H9 (cell line): ENCODE data around the gene DENND4B. TPM values are rescaled to one million over a fixed set of nuclear protein-coding genes. Genes with fewer than 3 reads are reported as not detected.

Source experiments
- DNase-seq: peaks from one replicate; pipeline ENCODE4 v3.0.0-alpha.2; 2017
- H2AFZ ChIP-seq: one replicate; pipeline ENCODE4 v1.6.1; 2013; ENCODE audit warnings: mild to moderate bottlenecking, low read length, control low read depth, moderate library complexity
- H2AK5ac ChIP-seq: 2 replicates; pipeline ENCODE4 v1.6.1; 2013; ENCODE audit warnings: low read length, control low read depth, mixed read lengths; ENCODE audit not compliant: insufficient read length
- H2BK120ac ChIP-seq: one replicate; pipeline ENCODE4 v1.6.1; 2013; ENCODE audit warnings: low read depth, mild to moderate bottlenecking, low read length, control low read depth, inconsistent platforms; ENCODE audit not compliant: poor library complexity, severe bottlenecking
- H2BK12ac ChIP-seq: 2 replicates; pipeline ENCODE4 v1.6.1; 2013; ENCODE audit warnings: low read length, control low read depth, mixed read lengths, low read depth; ENCODE audit not compliant: insufficient read length
- H2BK15ac ChIP-seq: 2 replicates; pipeline ENCODE4 v1.6.1; 2013; ENCODE audit warnings: low read depth, low read length, control low read depth
- H2BK20ac ChIP-seq: one replicate; pipeline ENCODE4 v1.6.1; 2013; ENCODE audit warnings: low read depth, mild to moderate bottlenecking, low read length, control low read depth, inconsistent platforms; ENCODE audit not compliant: poor library complexity, severe bottlenecking
- H2BK5ac ChIP-seq: 2 replicates; pipeline ENCODE4 v1.6.1; 2013; ENCODE audit warnings: low read length, control low read depth, mixed read lengths; ENCODE audit not compliant: insufficient read length
- H3K14ac ChIP-seq: 2 replicates; pipeline ENCODE4 v1.6.1; 2013; ENCODE audit warnings: low read length, control low read depth; ENCODE audit not compliant: insufficient read depth
- H3K18ac ChIP-seq: 2 replicates; pipeline ENCODE4 v1.6.1; 2013; ENCODE audit warnings: low read depth, mild to moderate bottlenecking, mixed read lengths, low read length, control low read depth; ENCODE audit not compliant: insufficient read length
- H3K23ac ChIP-seq: 2 replicates; pipeline ENCODE4 v1.6.1; 2013; ENCODE audit warnings: low read length, control low read depth, mixed read lengths, low read depth; ENCODE audit not compliant: insufficient read length
- H3K23me2 ChIP-seq: 2 replicates; pipeline ENCODE4 v1.6.1; 2013; ENCODE audit warnings: low read depth, mild to moderate bottlenecking, mixed read lengths, low read length, control low read depth; ENCODE audit not compliant: insufficient read length, poor library complexity, severe bottlenecking
- H3K27ac ChIP-seq: 2 replicates; pipeline ENCODE4 v1.5.1; 2013; ENCODE audit warnings: low read length, control low read depth, mixed read lengths, low read depth; ENCODE audit not compliant: insufficient read length
- H3K27me3 ChIP-seq: 2 replicates; pipeline ENCODE4 v1.6.1; 2013; ENCODE audit warnings: low read length, control low read depth, inconsistent platforms; ENCODE audit not compliant: insufficient read depth
- H3K4ac ChIP-seq: 2 replicates; pipeline ENCODE4 v1.6.1; 2013; ENCODE audit warnings: low read depth, mild to moderate bottlenecking, control low read depth, inconsistent platforms, low read length, moderate library complexity
- H3K4me1 ChIP-seq: 2 replicates; pipeline ENCODE4 v1.6.1; 2013; ENCODE audit warnings: low read length, control low read depth, inconsistent platforms; ENCODE audit not compliant: insufficient read depth
- H3K4me2 ChIP-seq: 2 replicates; pipeline ENCODE4 v1.6.1; 2013; ENCODE audit warnings: low read length, control low read depth, mixed read lengths; ENCODE audit not compliant: insufficient read length, insufficient read depth
- H3K56ac ChIP-seq: 2 replicates; pipeline ENCODE4 v1.6.1; 2013; ENCODE audit warnings: low read depth, mild to moderate bottlenecking, mixed read lengths, low read length, control low read depth; ENCODE audit not compliant: insufficient read length
- H3K79me1 ChIP-seq: 2 replicates; pipeline ENCODE4 v1.6.1; 2013; ENCODE audit warnings: low read depth, mild to moderate bottlenecking, moderate library complexity, low read length, control low read depth, inconsistent platforms; ENCODE audit not compliant: insufficient read depth, poor library complexity, severe bottlenecking
- H3K79me2 ChIP-seq: 2 replicates; pipeline ENCODE4 v1.6.1; 2013; ENCODE audit warnings: low read length, control low read depth, inconsistent platforms; ENCODE audit not compliant: insufficient read depth
- H3K9ac ChIP-seq: 2 replicates; pipeline ENCODE4 v1.6.1; 2013; ENCODE audit warnings: low read length, control low read depth, mixed read lengths; ENCODE audit not compliant: insufficient read length; ENCODE audit errors: extremely low read depth
- H3K9me3 ChIP-seq: one replicate; pipeline ENCODE4 v1.6.1; 2013; ENCODE audit warnings: low read depth, low read length, inconsistent platforms; ENCODE audit not compliant: control insufficient read depth
- H3T11ph ChIP-seq: one replicate; pipeline ENCODE4 v1.6.1; 2013; ENCODE audit warnings: mild to moderate bottlenecking, low read length, control low read depth, inconsistent platforms
- H4K20me1 ChIP-seq: one replicate; pipeline ENCODE4 v1.6.1; 2013; ENCODE audit not compliant: control insufficient read depth, insufficient read length, insufficient read depth
- H4K5ac ChIP-seq: 2 replicates; pipeline ENCODE4 v1.6.1; 2013; ENCODE audit warnings: low read depth, mild to moderate bottlenecking, mixed read lengths, low read length, control low read depth; ENCODE audit not compliant: insufficient read length
- H4K8ac ChIP-seq: replicated peaks from 2 replicates; pipeline ENCODE4 v1.6.1; 2013; ENCODE audit warnings: low read length, control low read depth, mixed read lengths, low read depth; ENCODE audit not compliant: insufficient read length
- H4K91ac ChIP-seq: 2 replicates; pipeline ENCODE4 v1.6.1; 2013; ENCODE audit warnings: low read depth, mild to moderate bottlenecking, moderate library complexity, mixed read lengths, low read length, control low read depth; ENCODE audit not compliant: insufficient read length
- H3K27ac Mint-ChIP-seq, 3 experiments: 2 replicates in 2 of 3; 3 replicates in 1 of 3; pipeline ENCODE4 v1.8.0; 2020 to 2021; ENCODE audit warnings: mixed read lengths in 3 of 3, mild to moderate bottlenecking in 1 of 3, moderate library complexity in 1 of 3
- H3K27me3 Mint-ChIP-seq: 2 replicates; pipeline ENCODE4 v1.8.0; 2021; ENCODE audit warnings: low read depth, mild to moderate bottlenecking, moderate library complexity, mixed read lengths
- H3K36me3 Mint-ChIP-seq, 3 experiments: 2 replicates in 2 of 3; 3 replicates in 1 of 3; pipeline ENCODE4 v1.8.0; 2020 to 2021; ENCODE audit warnings: low read depth in 3 of 3, mixed read lengths in 3 of 3; ENCODE audit not compliant: insufficient read depth in 1 of 3
- H3K4me1 Mint-ChIP-seq, 2 experiments: 2 replicates each; pipeline ENCODE4 v1.8.0; 2020; ENCODE audit warnings: mixed read lengths in 2 of 2
- H3K4me3 Mint-ChIP-seq, 2 experiments: 2 replicates in 1 of 2; 3 replicates in 1 of 2; pipeline ENCODE4 v1.8.0; 2020 to 2021; ENCODE audit warnings: mild to moderate bottlenecking in 2 of 2, mixed read lengths in 2 of 2, moderate library complexity in 1 of 2
- H3K9me3 Mint-ChIP-seq, 2 experiments: 2 replicates in 1 of 2; 3 replicates in 1 of 2; pipeline ENCODE4 v1.8.0; 2020; ENCODE audit warnings: mild to moderate bottlenecking in 2 of 2, mixed read lengths in 2 of 2, moderate library complexity in 1 of 2
- WGBS: extraction: QIAGEN DNeasy Blood & Tissue Kit; methylation state at CpG from one replicate; pipeline ENCODE4 v1.1.7; 2013; ENCODE audit warnings: missing lambda C conversion rate, low lambda C conversion rate, mixed read lengths; ENCODE audit not compliant: insufficient read length; ENCODE audit errors: extremely low coverage; 5-methylcytosine and 5-hydroxymethylcytosine counted together
- total RNA-seq: library from RNA; stranded (reverse); gene quantifications from 2 replicates; pipeline ENCODE4 v1.2.1, GENCODE V29; 2021
- TF ChIP-seq, protein P1 (sequence below): fragments of 200-600 bp; sonication (generic); conservative IDR thresholded peaks from 3 replicates; pipeline ENCODE4 v1.8.0; 2021; ENCODE audit warnings: antibody characterized with exemption, mild to moderate bottlenecking

Gene DENND4B
- total RNA-seq, 1 experiment from 2014 or later = 84.6 TPM

- H3K27me3 Mint-ChIP-seq = peaks cover 2% of the 10 kb centered on the region; the same call in 1 of the 2 replicates
- Histone ChIP-seq H4K5ac (no peak overlapping the region), H2BK20ac (no peak overlapping the region), H3K23me2 (no peaks in the 10 kb centered on the region), H3K79me2 (peaks cover 3% of the 10 kb centered on the region; the same call in 1 of the 2 replicates), H4K8ac (no peak overlapping the region), H3K14ac (no peak overlapping the region), H3K4me2 (peak overlapping the region; percentile 91), H4K20me1 (no peaks in the 10 kb centered on the region), H3K4me1 (no peaks in the 10 kb centered on the region), H2BK120ac (no peak overlapping the region), H4K91ac (no peak overlapping the region), H2BK5ac (no peak overlapping the region), H3K4ac (no peak overlapping the region), H3K56ac (no peak overlapping the region), H3K9me3 (no peaks in the 10 kb centered on the region), H2BK12ac (no peak overlapping the region), H3K27me3 (no peaks in the 10 kb centered on the region), H3K79me1 (peaks cover 4% of the 10 kb centered on the region), H2AK5ac (no peak overlapping the region), H3K9ac (peak overlapping the region; percentile 61), H3K27ac (peak overlapping the region; percentile 82), H2BK15ac (no peak overlapping the region), H2AFZ (no peak overlapping the region), H3K23ac (no peak overlapping the region), H3T11ph (no peak overlapping the region), H3K18ac (no peak overlapping the region)
- H3K36me3 Mint-ChIP-seq = peaks cover 38 to 51% (median 49%) of the 10 kb centered on the region in 3 experiments
- DNase-seq = no peak
- H3K4me1 Mint-ChIP-seq = peaks cover 15 to 18% of the 10 kb centered on the region in 2 experiments
- H3K27ac Mint-ChIP-seq = peak overlapping the region; percentile 99 to 100 (median 99); a peak in 6 of 7 replicates
- WGBS = no CpG with 5 or more reads among the region's 2 CpGs
- peak overlapping the region; percentile 96 to 97 for H3K4me3 Mint-ChIP-seq
- peaks cover 0 to 3% of the 10 kb centered on the region in 2 experiments; a peak in 3 of 5 replicates for H3K9me3 Mint-ChIP-seq
- TF ChIP-seq, protein P1, sequence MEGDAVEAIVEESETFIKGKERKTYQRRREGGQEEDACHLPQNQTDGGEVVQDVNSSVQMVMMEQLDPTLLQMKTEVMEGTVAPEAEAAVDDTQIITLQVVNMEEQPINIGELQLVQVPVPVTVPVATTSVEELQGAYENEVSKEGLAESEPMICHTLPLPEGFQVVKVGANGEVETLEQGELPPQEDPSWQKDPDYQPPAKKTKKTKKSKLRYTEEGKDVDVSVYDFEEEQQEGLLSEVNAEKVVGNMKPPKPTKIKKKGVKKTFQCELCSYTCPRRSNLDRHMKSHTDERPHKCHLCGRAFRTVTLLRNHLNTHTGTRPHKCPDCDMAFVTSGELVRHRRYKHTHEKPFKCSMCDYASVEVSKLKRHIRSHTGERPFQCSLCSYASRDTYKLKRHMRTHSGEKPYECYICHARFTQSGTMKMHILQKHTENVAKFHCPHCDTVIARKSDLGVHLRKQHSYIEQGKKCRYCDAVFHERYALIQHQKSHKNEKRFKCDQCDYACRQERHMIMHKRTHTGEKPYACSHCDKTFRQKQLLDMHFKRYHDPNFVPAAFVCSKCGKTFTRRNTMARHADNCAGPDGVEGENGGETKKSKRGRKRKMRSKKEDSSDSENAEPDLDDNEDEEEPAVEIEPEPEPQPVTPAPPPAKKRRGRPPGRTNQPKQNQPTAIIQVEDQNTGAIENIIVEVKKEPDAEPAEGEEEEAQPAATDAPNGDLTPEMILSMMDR = no peak
Observed at GRCh38 chr1:153991806-153992205, 45.3 kb upstream of the DENND4B start.
